ENCODE results near the gene MRAP2.

DNA sequence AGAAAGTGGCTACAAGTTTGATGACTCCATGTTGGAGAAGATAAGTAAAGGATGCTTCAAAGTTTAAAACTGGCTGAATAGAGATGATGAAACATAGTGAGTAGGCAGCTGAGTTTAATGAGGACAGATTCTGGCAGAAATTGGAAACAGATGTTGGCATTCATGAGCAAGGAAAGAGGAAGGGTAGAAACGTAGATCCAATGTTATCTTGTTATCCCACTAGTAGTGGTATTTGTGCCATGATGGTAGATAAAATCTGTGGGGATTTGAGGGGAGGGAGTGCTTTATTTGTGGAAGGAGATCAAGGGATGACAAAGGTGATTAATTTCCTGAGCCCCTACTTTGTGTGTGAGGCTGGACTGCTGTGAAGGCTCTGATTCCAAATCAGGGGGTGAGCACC is 69.5 kb downstream of the MRAP2 start:
- TF ChIP-seq, protein P1, sequence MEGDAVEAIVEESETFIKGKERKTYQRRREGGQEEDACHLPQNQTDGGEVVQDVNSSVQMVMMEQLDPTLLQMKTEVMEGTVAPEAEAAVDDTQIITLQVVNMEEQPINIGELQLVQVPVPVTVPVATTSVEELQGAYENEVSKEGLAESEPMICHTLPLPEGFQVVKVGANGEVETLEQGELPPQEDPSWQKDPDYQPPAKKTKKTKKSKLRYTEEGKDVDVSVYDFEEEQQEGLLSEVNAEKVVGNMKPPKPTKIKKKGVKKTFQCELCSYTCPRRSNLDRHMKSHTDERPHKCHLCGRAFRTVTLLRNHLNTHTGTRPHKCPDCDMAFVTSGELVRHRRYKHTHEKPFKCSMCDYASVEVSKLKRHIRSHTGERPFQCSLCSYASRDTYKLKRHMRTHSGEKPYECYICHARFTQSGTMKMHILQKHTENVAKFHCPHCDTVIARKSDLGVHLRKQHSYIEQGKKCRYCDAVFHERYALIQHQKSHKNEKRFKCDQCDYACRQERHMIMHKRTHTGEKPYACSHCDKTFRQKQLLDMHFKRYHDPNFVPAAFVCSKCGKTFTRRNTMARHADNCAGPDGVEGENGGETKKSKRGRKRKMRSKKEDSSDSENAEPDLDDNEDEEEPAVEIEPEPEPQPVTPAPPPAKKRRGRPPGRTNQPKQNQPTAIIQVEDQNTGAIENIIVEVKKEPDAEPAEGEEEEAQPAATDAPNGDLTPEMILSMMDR (conservative IDR thresholded peaks at IDR 0.05 in 1 of 2, IDR thresholded peaks at IDR 0.05 in 1 of 2; ENCODE audit: low read depth in 1 of 2, low read length in 2 of 2) = no peak
- no peak for TF ChIP-seq EZH2 (IDR thresholded peaks at IDR 0.05; ENCODE audit: low read length, missing control alignments)
